HS-27A (cell line): ENCODE measurements around the gene VAC14.

Experiments
- DNase-seq: peaks from one replicate; pipeline ENCODE4 v3.0.0-alpha.2; 2012; ENCODE audit warnings: low read depth, missing footprints

The VAC14 gene

GRCh38 chr16:70786020-70786755 is 14.8 kb downstream of the VAC14 start:
- no peak for DNase-seq

GRCh38 chr16:70784692-70785555 is 16.0 kb downstream of the VAC14 start:
- no peak for DNase-seq

GRCh38 chr16:70782237-70782636 is 18.7 kb downstream of the VAC14 start:
- no peak for DNase-seq

GRCh38 chr16:70781800-70782199 is 19.2 kb downstream of the VAC14 start:
- no peak for DNase-seq

- no peak for DNase-seq
These were observed 20.4 kb downstream of the VAC14 start for GRCh38 chr16:70780546-70780945.

GRCh38 chr16:70779361-70779760 is 21.6 kb downstream of the VAC14 start:
- DNase-seq = no peak

GRCh38 chr16:70778901-70779309 is 22.1 kb downstream of the VAC14 start:
- DNase-seq = no peak

- DNase-seq = no peak
These were observed 23.0 kb downstream of the VAC14 start for GRCh38 chr16:70777973-70778406.

- DNase-seq = no peak
These were observed 23.5 kb downstream of the VAC14 start for GRCh38 chr16:70777496-70777895.

GRCh38 chr16:70775399-70775798 is 25.6 kb downstream of the VAC14 start:
- DNase-seq = no peak

GRCh38 chr16:70774261-70774660 is 26.7 kb downstream of the VAC14 start:
- DNase-seq = no peak

- no peak for DNase-seq
These were observed 28.5 kb downstream of the VAC14 start for GRCh38 chr16:70772493-70772892.

GRCh38 chr16:70770626-70771552 is 30.1 kb downstream of the VAC14 start:
- DNase-seq = no peak

- no peak for DNase-seq
These were observed 30.7 kb downstream of the VAC14 start for GRCh38 chr16:70770291-70770625.

- no peak for DNase-seq
These were observed 31.2 kb downstream of the VAC14 start for GRCh38 chr16:70769761-70770160.

GRCh38 chr16:70769131-70769530 is 31.8 kb downstream of the VAC14 start:
- DNase-seq = no peak

GRCh38 chr16:70768203-70768580 is 32.8 kb downstream of the VAC14 start:
- DNase-seq = no peak

GRCh38 chr16:70767377-70768202 is 33.4 kb downstream of the VAC14 start:
- DNase-seq = no peak

- no peak for DNase-seq
These were observed 34.3 kb downstream of the VAC14 start for GRCh38 chr16:70766658-70767057.

GRCh38 chr16:70766176-70766575 is 34.8 kb downstream of the VAC14 start:
- DNase-seq = no peak

GRCh38 chr16:70765491-70765890 is 35.5 kb downstream of the VAC14 start:
- DNase-seq = no peak
